H1 (cell line): ENCODE results near the gene ENDOU. TPM values are rescaled to one million over a fixed set of nuclear protein-coding genes. Genes with fewer than 3 reads are reported as not detected.

Experiments
- CTCF ChIA-PET: fragments of 300-600 bp; sonication (Branson Sonifier 250); formaldehyde crosslinking; loops from one replicate; lab custom pipeline; 2021; ENCODE audit not compliant: partially characterized antibody; lab: Charles Lee
- POLR2A ChIA-PET: fragments of 300-600 bp; sonication (Branson Sonifier 250); formaldehyde crosslinking; loops from one replicate; lab custom pipeline; 2021; ENCODE audit warnings: inconsistent platforms; ENCODE audit not compliant: partially characterized antibody; lab: Charles Lee
- DNase-seq, 2 experiments: peaks; one replicate each; pipeline versions ENCODE4 v3.0.0 to v3.0.0-alpha.2; 2010 to 2022; ENCODE audit warnings: low spot score in 2 of 2, low read depth in 1 of 2, mixed read lengths in 1 of 2
- FAIRE-seq: peaks from 2 replicates; lab custom pipeline; 2011; peaks lifted over from hg19 to GRCh38; lab: Jason Lieb, UNC
- H2AFZ ChIP-seq: 2 replicates; pipeline ENCODE4 v1.8.1; 2012; ENCODE audit warnings: low read length, inconsistent platforms
- H2AK5ac ChIP-seq: 2 replicates; pipeline ENCODE4 v1.6.1; 2013; ENCODE audit warnings: low read depth, low read length
- H2BK120ac ChIP-seq: replicated peaks from 2 replicates; pipeline ENCODE3; 2013; ENCODE audit warnings: low read depth, low read length, inconsistent platforms
- H2BK12ac ChIP-seq: 2 replicates; pipeline ENCODE4 v1.6.1; 2013; ENCODE audit warnings: low read depth, low read length
- H2BK15ac ChIP-seq: 2 replicates; pipeline ENCODE4 v1.6.1; 2013; ENCODE audit warnings: low read length
- H2BK20ac ChIP-seq: 2 replicates; pipeline ENCODE4 v1.6.1; 2013; ENCODE audit warnings: low read length
- H2BK5ac ChIP-seq: 2 replicates; pipeline ENCODE4 v1.6.1; 2013; ENCODE audit warnings: low read depth, low read length
- H3K14ac ChIP-seq: 2 replicates; pipeline ENCODE4 v1.6.1; 2013; ENCODE audit warnings: inconsistent platforms; ENCODE audit not compliant: insufficient read length
- H3K18ac ChIP-seq: 2 replicates; pipeline ENCODE4 v1.6.1; 2013; ENCODE audit warnings: low read length; ENCODE audit errors: extremely low read depth
- H3K23ac ChIP-seq: 2 replicates; pipeline ENCODE4 v1.6.1; 2013; ENCODE audit warnings: inconsistent platforms; ENCODE audit not compliant: insufficient read length
- H3K23me2 ChIP-seq: 2 replicates; pipeline ENCODE4 v1.6.1; 2013; ENCODE audit warnings: low read depth, low read length
- H3K27ac ChIP-seq: 2 replicates; pipeline ENCODE4 v1.6.1; 2011; ENCODE audit warnings: low read depth, low read length, inconsistent platforms
- H3K27me3 ChIP-seq, 4 experiments: replicated peaks in 1 of 4; 1 replicate in 1 of 4; 2 replicates in 3 of 4; pipeline versions ENCODE4 v1.6.1 to v1.8.1; 2011 to 2013; ENCODE audit warnings: low read length in 3 of 4, mild to moderate bottlenecking in 3 of 4, inconsistent platforms in 2 of 4, mixed read lengths in 2 of 4, moderate library complexity in 1 of 4; ENCODE audit not compliant: control insufficient read depth in 3 of 4, insufficient read depth in 3 of 4; ENCODE audit errors: extremely low read depth in 1 of 4
- H3K36me3 ChIP-seq, 4 experiments: 2 replicates each; pipeline versions ENCODE4 v1.6.1 to v1.8.1; 2011 to 2013; ENCODE audit warnings: mild to moderate bottlenecking in 4 of 4, low read length in 3 of 4, moderate library complexity in 2 of 4, control low read depth in 1 of 4, inconsistent platforms in 1 of 4; ENCODE audit not compliant: insufficient read depth in 4 of 4, control insufficient read depth in 2 of 4
- H3K4ac ChIP-seq: replicated peaks from 2 replicates; pipeline ENCODE3; 2013; ENCODE audit warnings: low read length, low read depth, mixed read lengths, inconsistent platforms; ENCODE audit not compliant: insufficient read length
- H3K4me1 ChIP-seq, 4 experiments: replicated peaks in 1 of 4; 1 replicate in 1 of 4; 2 replicates in 3 of 4; pipeline versions ENCODE4 v1.6.1 to v1.8.1; 2011 to 2013; ENCODE audit warnings: low read length in 3 of 4, inconsistent platforms in 2 of 4, mixed read lengths in 1 of 4; ENCODE audit not compliant: insufficient read depth in 4 of 4, control insufficient read depth in 3 of 4
- H3K4me2 ChIP-seq, 2 experiments: 2 replicates each; pipeline versions ENCODE4 v1.6.1 to v1.8.1; 2011 to 2013; ENCODE audit warnings: low read depth in 2 of 2, low read length in 2 of 2, control low read depth in 1 of 2, inconsistent platforms in 1 of 2, mild to moderate bottlenecking in 1 of 2; ENCODE audit not compliant: insufficient read depth in 1 of 2
- H3K4me3 ChIP-seq, 4 experiments: fragments of 200-600, 300-600 bp in 1 of 4; sonication (generic), shearing (Covaris generic), sonication (Bioruptor Twin) in 1 of 4; 2 replicates each; pipeline versions ENCODE4 v1.5.1 to v1.8.1; 2011 to 2016; ENCODE audit warnings: low read length in 4 of 4, low read depth in 3 of 4, control low read depth in 2 of 4, inconsistent platforms in 2 of 4, mild to moderate bottlenecking in 2 of 4, mixed read lengths in 1 of 4, moderate library complexity in 1 of 4; ENCODE audit not compliant: insufficient read depth in 2 of 4; ENCODE audit errors: extremely low read depth in 1 of 4
- H3K56ac ChIP-seq: replicated peaks from 2 replicates; pipeline ENCODE3; 2013; ENCODE audit warnings: low read depth, mild to moderate bottlenecking, mixed read lengths, low read length, inconsistent platforms; ENCODE audit not compliant: insufficient read length
- H3K79me1 ChIP-seq: 2 replicates; pipeline ENCODE4 v1.6.1; 2013; ENCODE audit warnings: low read depth, low read length, control low read depth
- H3K79me2 ChIP-seq, 2 experiments: 2 replicates each; pipeline versions ENCODE4 v1.6.1 to v1.8.1; 2012 to 2013; ENCODE audit warnings: low read length in 2 of 2, mild to moderate bottlenecking in 2 of 2, inconsistent platforms in 1 of 2; ENCODE audit not compliant: insufficient read depth in 2 of 2, control insufficient read depth in 1 of 2
- H3K9ac ChIP-seq, 4 experiments: replicated peaks in 1 of 4; 1 replicate in 1 of 4; 2 replicates in 3 of 4; pipeline versions ENCODE4 v1.6.1 to v1.8.1; 2011 to 2013; ENCODE audit warnings: low read depth in 3 of 4, low read length in 3 of 4, control low read depth in 2 of 4, mild to moderate bottlenecking in 2 of 4, moderate library complexity in 2 of 4, inconsistent platforms in 1 of 4; ENCODE audit errors: extremely low read depth in 1 of 4
- H3K9me3 ChIP-seq, 2 experiments: 2 replicates each; pipeline versions ENCODE4 v1.6.1 to v1.8.1; 2012 to 2013; ENCODE audit warnings: mild to moderate bottlenecking in 2 of 2, moderate library complexity in 2 of 2, control low read depth in 1 of 2, inconsistent platforms in 1 of 2, low read depth in 1 of 2, low read length in 1 of 2, mixed read lengths in 1 of 2; ENCODE audit not compliant: insufficient read depth in 2 of 2
- H4K20me1 ChIP-seq, 2 experiments: replicated peaks in 1 of 2; 2 replicates each; pipeline versions ENCODE3 to v1.8.1; 2011 to 2013; ENCODE audit warnings: inconsistent platforms in 2 of 2, low read length in 2 of 2, mild to moderate bottlenecking in 1 of 2; ENCODE audit not compliant: insufficient read depth in 2 of 2, control insufficient read depth in 1 of 2
- H4K5ac ChIP-seq: 2 replicates; pipeline ENCODE4 v1.6.1; 2013; ENCODE audit warnings: low read length, low read depth, mixed read lengths, inconsistent platforms; ENCODE audit not compliant: insufficient read length
- H4K8ac ChIP-seq: 2 replicates; pipeline ENCODE4 v1.8.0; 2013; ENCODE audit warnings: mild to moderate bottlenecking, moderate library complexity, low read length, inconsistent platforms; ENCODE audit not compliant: insufficient read depth; ENCODE audit errors: extremely low read depth
- H4K91ac ChIP-seq: replicated peaks from 2 replicates; pipeline ENCODE3; 2013; ENCODE audit warnings: low read length, mixed read lengths, inconsistent platforms; ENCODE audit not compliant: insufficient read length
- BACH1 ChIP-seq: IDR thresholded peaks from 2 replicates; pipeline ENCODE4 v1.6.1; 2012; ENCODE audit warnings: low read length, improper control_type of control experiment
- FOSL1 ChIP-seq: IDR thresholded peaks from 2 replicates; pipeline ENCODE4 v1.6.1; 2011; ENCODE audit warnings: mild to moderate bottlenecking, low read depth, low read length, moderate library complexity; ENCODE audit not compliant: insufficient read depth
- SIX5 ChIP-seq: IDR thresholded peaks from 2 replicates; pipeline ENCODE4 v1.6.1; 2011; ENCODE audit warnings: mild to moderate bottlenecking, low read depth, low read length
- TCF12 ChIP-seq: IDR thresholded peaks from 2 replicates; pipeline ENCODE4 v1.6.1; 2011; ENCODE audit warnings: low read depth, mild to moderate bottlenecking, low read length
- TEAD4 ChIP-seq: IDR thresholded peaks from 2 replicates; pipeline ENCODE4 v1.6.1; 2012; ENCODE audit warnings: low read depth, low read length, inconsistent platforms, mixed read lengths
- WGBS, 2 experiments: shearing (Covaris generic) in 1 of 2; methylation state at CpG; one replicate each; pipeline versions ENCODE4 v1.1.6 to v1.1.7; 2013 to 2015; ENCODE audit warnings: low lambda C conversion rate in 2 of 2, mixed read lengths in 2 of 2, inconsistent platforms in 1 of 2, low coverage in 1 of 2, missing lambda C conversion rate in 1 of 2; ENCODE audit not compliant: insufficient replicate concordance in 2 of 2, insufficient coverage in 1 of 2, insufficient read length in 1 of 2; ENCODE audit errors: extremely low coverage in 1 of 2, missing lambda C conversion rate in 1 of 2; 5-methylcytosine and 5-hydroxymethylcytosine counted together
- polyA plus RNA-seq, 7 experiments: library from polyadenylated mRNA; depleted of rRNA in 3 of 7; stranded (reverse) in 5 of 7; unstranded in 2 of 7; fragments of >200 nt in 5 of 7; fragments of 200-250 nt in 2 of 7; gene quantifications; 1 replicate in 5 of 7; 2 replicates in 1 of 7; 4 replicates in 1 of 7; pipeline versions ENCODE4 v1.2.1 to v1.2.3, GENCODE V29; 2011 to 2013; ENCODE audit warnings: missing spikeins in 2 of 7, mixed read lengths in 2 of 7
- total RNA-seq: library from RNA; stranded (reverse); fragmentation: NEBNext Ultra II Directional; extraction: Animal tissue kit (Norgen Biotek cat#: 25700); gene quantifications from 2 replicates; pipeline ENCODE4 v1.2.1, GENCODE V29; 2021

Gene ENDOU
- total and polyA plus RNA-seq, 2 of the 8 experiments (the other 6 are each of a cell fraction or from before 2014, with no cell fraction given), result not detected

DNA sequence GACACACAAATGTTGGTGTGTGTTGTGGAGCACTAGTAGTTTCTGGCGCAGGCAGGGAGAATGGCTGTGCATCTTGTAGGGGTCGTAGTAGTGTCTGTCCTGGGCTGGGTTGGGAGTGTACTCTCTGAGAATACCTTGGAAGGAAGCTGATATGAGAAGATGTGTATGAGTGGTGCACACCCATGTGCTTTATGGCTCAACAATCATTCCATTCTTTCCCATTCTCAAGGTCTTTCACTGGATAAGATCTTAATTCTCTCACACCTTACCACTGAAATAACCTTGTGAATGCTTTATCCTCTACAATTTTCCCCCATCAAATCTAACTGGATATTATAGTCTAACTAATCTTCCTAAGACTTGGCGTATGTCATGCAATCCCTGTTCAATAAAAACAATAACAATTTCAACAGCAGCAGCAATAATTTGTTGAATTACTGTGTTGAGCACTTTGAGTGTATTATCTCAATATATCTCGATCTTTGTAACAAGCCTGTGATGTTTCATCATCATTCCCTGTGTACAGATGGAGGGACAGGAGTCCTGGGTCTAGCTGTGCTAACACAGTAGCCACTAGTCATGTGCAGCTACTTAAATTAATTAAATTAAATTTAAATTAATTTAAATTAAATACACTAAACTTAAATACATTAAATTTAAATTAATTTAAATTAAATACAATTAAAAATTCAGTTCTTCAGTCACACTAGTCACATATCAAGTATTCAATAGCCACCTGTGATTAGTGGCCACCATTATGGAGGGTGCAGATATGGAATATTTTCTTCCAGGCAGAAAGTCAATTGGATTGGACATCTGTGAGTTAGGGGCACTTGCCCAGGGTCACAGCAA, 44.2 kb upstream of the ENDOU start:
- Histone ChIP-seq H4K8ac (no peak overlapping the region), H2AFZ (no peak overlapping the region), H3K79me2 (no peaks in the 10 kb centered on the region), H3K4me1 (peaks cover 7 to 15% (median 12%) of the 10 kb centered on the region in 4 experiments; a peak in 6 of 7 replicates), H3K36me3 (no peaks in the 10 kb centered on the region), H2BK20ac (no peak overlapping the region), H2BK15ac (no peak overlapping the region), H2BK12ac (peak overlapping the region; percentile 52; the same call in 1 of the 2 replicates), H4K5ac (no peak overlapping the region), H3K27ac (no peak overlapping the region), H2BK5ac (no peak overlapping the region), H3K18ac (no peak overlapping the region), H4K91ac (no peak overlapping the region), H3K4me3 (no peak overlapping the region), H2BK120ac (no peak overlapping the region), H3K4ac (no peak overlapping the region), H3K9ac (no peak overlapping the region; a peak in 1 of 7 replicates), H3K4me2 (no peak overlapping the region; a peak in 1 of 4 replicates), H3K56ac (no peak overlapping the region), H2AK5ac (0 out of 2 replicates have a peak overlapping the region, but pooled peaks have one; percentile 32), H3K23me2 (peaks cover 2% of the 10 kb centered on the region; the same call in 1 of the 2 replicates), H3K79me1 (no peaks in the 10 kb centered on the region), H3K9me3 (no peaks in the 10 kb centered on the region), H3K23ac (no peak overlapping the region), H3K14ac (no peak overlapping the region), H4K20me1 (peaks cover 0 to under 1% of the 10 kb centered on the region in 2 experiments), H3K27me3 (peaks cover 0 to 13% (median 6%) of the 10 kb centered on the region in 4 experiments; a peak in 4 of 7 replicates)
- ChIA-PET CTCF (interaction anchor here (0.6 to 58.8 kb wide), 5 partner anchors 9 to 1638 kb away, joined by 3 to 2442 read pairs (median 161); partner anchors contain the start of genes ENDOU, RAPGEF3 and RPAP3), POLR2A (interaction anchor here (0.9 to 10.5 kb wide), 9 partner anchors 10 to 52 kb away, joined by 3 to 79 read pairs (median 4); partner anchors contain the start of gene RAPGEF3)
- TF ChIP-seq TEAD4 (no peak), SIX5 (no peak), TCF12 (no peak), BACH1 (no peak), FOSL1 (no peak)
- no peak for FAIRE-seq
- no peak for DNase-seq
- WGBS, 2 experiments, result 88% methylated on average over 4 of the region's 4 CpGs; no CpG with 5 or more reads in 1 of the 2 experiments
